ENCODE measurements around the gene RIBC2. TPM values are rescaled to one million over a fixed set of nuclear protein-coding genes. Genes with fewer than 3 reads are reported as not detected.

The RIBC2 gene
- polyA plus RNA-seq, 4 donors = 1.9 to 8.0 TPM; not detected in 2

DNA sequence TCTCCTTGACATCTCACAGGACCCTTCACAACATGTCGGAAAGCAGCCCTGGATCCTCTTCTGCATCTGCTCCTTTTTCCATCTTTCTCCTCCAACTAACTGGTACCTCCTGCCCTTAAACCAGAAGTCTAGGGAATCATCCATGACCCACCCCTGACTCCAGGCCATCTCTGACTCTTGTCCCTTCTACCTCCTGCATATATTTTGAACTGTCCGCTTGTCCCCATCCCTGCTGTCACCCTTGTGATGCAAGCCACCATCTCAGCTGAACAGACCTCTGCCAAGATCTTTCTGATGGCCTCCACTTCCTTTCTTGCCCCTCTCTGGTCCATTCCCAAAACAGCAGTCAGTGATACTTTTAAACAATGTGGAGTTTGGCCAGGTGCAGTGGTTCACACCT is 7.0 kb downstream of the RIBC2 start:
- H3K4me1 ChIP-seq (ENCODE audit: control insufficient read depth in 3 of 3, insufficient read depth in 2 of 3, low read depth in 1 of 3, low read length in 2 of 3) = no peaks in the 10 kb centered on the region
- H3K9me3 ChIP-seq (ENCODE audit: control insufficient read depth in 2 of 2, insufficient read depth in 1 of 2, low read depth in 1 of 2, low read length in 1 of 2) = no peaks in the 10 kb centered on the region
- no peak for FAIRE-seq
- no peak overlapping the region for H3K27ac ChIP-seq (ENCODE audit: low read depth in 1 of 3, low read length in 2 of 3)
- H3K4me3 ChIP-seq (ENCODE audit: low read depth in 1 of 3, low read length in 3 of 3) = no peak overlapping the region
- peaks cover 0 to 15% (median 0%) of the 10 kb centered on the region in 3 donors for H3K36me3 ChIP-seq (ENCODE audit: control insufficient read depth in 3 of 3, insufficient read depth in 2 of 3, low read depth in 1 of 3, low read length in 3 of 3)
- H3K27me3 ChIP-seq (ENCODE audit: control insufficient read depth in 3 of 3, insufficient read depth in 3 of 3, low read length in 3 of 3) = no peaks in the 10 kb centered on the region
- 96 to 100% (median 97%) methylated on average over 2 of the region's 2 CpGs for WGBS, 3 donors
- no peak for DNase-seq

DNA sequence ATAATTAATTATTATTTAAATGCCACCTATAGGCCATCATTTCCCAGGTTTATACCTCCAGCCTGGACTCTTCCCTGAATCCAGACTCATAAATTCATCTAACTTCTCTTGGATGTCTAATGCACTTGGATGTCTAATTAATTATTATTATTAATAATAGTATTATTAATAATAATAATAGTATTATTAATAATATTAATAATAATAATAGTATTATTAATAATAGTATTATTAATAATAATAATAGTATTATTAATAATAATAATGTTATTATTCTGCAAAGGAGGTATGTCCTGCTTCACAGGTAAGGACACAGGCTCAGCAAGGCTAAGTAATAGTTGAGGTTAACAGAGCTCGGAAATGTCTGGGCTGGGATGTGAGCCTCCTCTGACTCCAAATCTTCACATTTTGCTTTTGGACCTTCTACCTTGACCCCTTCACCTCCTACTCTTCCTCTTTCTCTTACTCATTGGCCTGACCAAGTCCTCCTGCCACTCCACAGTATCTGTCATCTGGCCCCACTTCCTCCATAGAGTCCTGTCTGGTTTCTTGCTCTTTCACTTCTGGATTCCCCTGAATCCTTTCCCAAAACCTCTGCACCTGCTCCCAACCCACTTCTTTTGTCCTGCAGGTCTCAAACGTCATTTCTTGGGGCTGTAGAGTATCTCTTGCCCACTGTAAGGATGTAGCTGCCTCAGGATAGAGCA is 8.0 kb downstream of the RIBC2 start:
- no peak for DNase-seq
- no peaks in the 10 kb centered on the region for H3K27me3 ChIP-seq (ENCODE audit: control insufficient read depth in 3 of 3, insufficient read depth in 3 of 3, low read length in 3 of 3)
- WGBS, 3 donors = 67 to 70% (median 70%) methylated on average over 2 of the region's 2 CpGs
- no peak for FAIRE-seq
- no peak overlapping the region for H3K27ac ChIP-seq (ENCODE audit: low read depth in 1 of 3, low read length in 2 of 3)
- H3K36me3 ChIP-seq (ENCODE audit: control insufficient read depth in 3 of 3, insufficient read depth in 2 of 3, low read depth in 1 of 3, low read length in 3 of 3) = peaks cover 0 to 17% (median 0%) of the 10 kb centered on the region in 3 donors
- H3K4me1 ChIP-seq (ENCODE audit: control insufficient read depth in 3 of 3, insufficient read depth in 2 of 3, low read depth in 1 of 3, low read length in 2 of 3) = no peaks in the 10 kb centered on the region
- H3K4me3 ChIP-seq (ENCODE audit: low read depth in 1 of 3, low read length in 3 of 3) = no peak overlapping the region
- no peaks in the 10 kb centered on the region for H3K9me3 ChIP-seq (ENCODE audit: control insufficient read depth in 2 of 2, insufficient read depth in 1 of 2, low read depth in 1 of 2, low read length in 1 of 2)

DNA sequence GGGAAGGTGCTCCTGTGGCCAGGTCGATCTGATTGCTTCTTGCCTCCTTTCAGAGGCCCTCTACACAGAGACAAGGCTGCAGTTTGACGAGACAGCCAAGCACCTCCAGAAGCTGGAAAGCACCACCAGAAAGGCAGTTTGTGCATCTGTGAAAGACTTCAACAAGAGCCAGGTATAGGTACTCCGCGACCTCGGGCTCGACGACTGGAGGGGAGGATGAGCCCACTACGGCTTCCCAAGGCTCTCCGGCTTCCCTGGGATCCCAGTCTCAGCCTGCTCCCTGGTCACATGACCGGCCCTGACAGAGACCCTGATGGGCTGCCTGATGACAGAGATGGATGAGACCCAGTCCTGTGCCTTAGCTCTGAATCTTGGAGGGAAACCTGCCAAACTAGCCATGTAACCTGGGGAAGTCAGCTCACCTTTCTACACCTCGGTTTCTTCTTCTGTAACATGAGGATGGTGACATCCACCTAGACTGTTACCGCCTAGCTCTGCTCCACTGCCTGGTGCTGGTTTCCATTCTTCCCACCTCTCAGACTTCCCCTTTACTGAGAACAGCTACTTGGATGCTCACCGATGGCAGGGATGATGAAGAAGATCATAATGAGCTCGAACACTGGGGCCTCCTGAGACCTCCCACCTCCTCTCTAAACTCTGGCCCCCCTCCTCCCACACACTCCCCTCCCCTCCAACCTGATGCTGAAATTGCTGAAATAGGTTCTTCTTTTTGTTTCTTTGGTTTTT is 8.9 kb downstream of the RIBC2 start:
- Histone ChIP-seq H3K4me3 (ENCODE audit: low read depth in 1 of 3, low read length in 3 of 3) (no peak overlapping the region), H3K27ac (ENCODE audit: low read depth in 1 of 3, low read length in 2 of 3) (no peak overlapping the region), H3K36me3 (ENCODE audit: control insufficient read depth in 3 of 3, insufficient read depth in 2 of 3, low read depth in 1 of 3, low read length in 3 of 3) (peaks cover 0 to 17% (median 0%) of the 10 kb centered on the region in 3 donors), H3K27me3 (ENCODE audit: control insufficient read depth in 3 of 3, insufficient read depth in 3 of 3, low read length in 3 of 3) (no peaks in the 10 kb centered on the region), H3K4me1 (ENCODE audit: control insufficient read depth in 3 of 3, insufficient read depth in 2 of 3, low read depth in 1 of 3, low read length in 2 of 3) (no peaks in the 10 kb centered on the region), H3K9me3 (ENCODE audit: control insufficient read depth in 2 of 2, insufficient read depth in 1 of 2, low read depth in 1 of 2, low read length in 1 of 2) (peaks cover 0 to 4% of the 10 kb centered on the region in 2 donors)
- no peak for FAIRE-seq
- DNase-seq = no peak
- 90 to 95% (median 94%) methylated on average over 14 of the region's 14 CpGs for WGBS, 3 donors

DNA sequence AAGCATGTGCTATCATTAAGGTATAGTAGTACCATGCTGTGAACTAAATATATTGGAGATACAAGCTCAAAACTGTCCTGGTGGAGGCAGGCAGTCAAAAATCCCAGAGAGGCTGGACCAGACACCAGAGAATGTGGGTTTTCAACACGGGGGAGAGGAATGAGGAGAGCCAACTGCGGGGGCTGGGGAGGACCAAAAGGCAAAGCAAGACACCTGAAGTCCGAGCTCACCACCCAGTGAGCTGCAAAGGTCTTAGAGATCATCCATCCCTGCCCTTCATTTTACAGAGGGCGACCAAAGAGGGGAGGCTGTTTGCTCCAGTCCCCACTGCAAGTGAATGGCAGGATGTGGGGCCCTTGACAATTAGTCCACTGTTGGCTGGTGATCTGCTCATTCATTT is 10.0 kb downstream of the RIBC2 start:
- FAIRE-seq = no peak

DNA sequence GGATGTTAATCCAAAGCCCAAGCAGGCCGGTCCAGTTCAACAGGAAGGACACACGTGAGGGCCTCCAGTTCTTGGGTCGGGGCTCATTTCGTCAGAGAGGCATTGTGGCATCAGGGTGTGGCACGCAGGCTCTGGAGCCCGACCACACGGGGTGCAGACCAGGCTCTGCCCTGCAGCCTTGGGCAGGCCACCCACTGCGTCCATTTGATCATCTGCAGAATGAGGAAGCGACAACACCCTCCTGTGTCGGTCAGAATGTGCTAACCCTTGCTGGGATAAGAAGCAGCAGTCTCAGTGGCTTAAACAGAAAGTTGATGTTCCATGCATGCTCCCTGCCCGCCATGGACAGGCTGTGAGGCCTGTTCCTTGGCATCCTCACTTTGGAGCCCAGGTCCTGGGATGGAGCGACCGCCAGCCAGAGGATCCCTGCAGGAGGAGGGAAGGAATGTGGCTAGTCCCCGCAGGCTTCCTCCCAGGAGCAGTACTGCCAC is 10.8 kb downstream of the RIBC2 start:
- no peak for DNase-seq

More for the DNA sequence above, 10.0 kb downstream of the RIBC2 start:
- no peak for DNase-seq
- Histone ChIP-seq H3K36me3 (ENCODE audit: control insufficient read depth in 3 of 3, insufficient read depth in 2 of 3, low read depth in 1 of 3, low read length in 3 of 3) (peaks cover 0 to 12% (median 0%) of the 10 kb centered on the region in 3 donors), H3K27me3 (ENCODE audit: control insufficient read depth in 3 of 3, insufficient read depth in 3 of 3, low read length in 3 of 3) (no peaks in the 10 kb centered on the region), H3K27ac (ENCODE audit: low read depth in 1 of 3, low read length in 2 of 3) (no peak overlapping the region), H3K9me3 (ENCODE audit: control insufficient read depth in 2 of 2, insufficient read depth in 1 of 2, low read depth in 1 of 2, low read length in 1 of 2) (peaks cover 0 to 4% of the 10 kb centered on the region in 2 donors), H3K4me3 (ENCODE audit: low read depth in 1 of 3, low read length in 3 of 3) (no peak overlapping the region), H3K4me1 (ENCODE audit: control insufficient read depth in 3 of 3, insufficient read depth in 2 of 3, low read depth in 1 of 3, low read length in 2 of 3) (no peaks in the 10 kb centered on the region)
- 86 to 91% (median 88%) methylated on average over 4 of the region's 4 CpGs for WGBS, 3 donors

DNA sequence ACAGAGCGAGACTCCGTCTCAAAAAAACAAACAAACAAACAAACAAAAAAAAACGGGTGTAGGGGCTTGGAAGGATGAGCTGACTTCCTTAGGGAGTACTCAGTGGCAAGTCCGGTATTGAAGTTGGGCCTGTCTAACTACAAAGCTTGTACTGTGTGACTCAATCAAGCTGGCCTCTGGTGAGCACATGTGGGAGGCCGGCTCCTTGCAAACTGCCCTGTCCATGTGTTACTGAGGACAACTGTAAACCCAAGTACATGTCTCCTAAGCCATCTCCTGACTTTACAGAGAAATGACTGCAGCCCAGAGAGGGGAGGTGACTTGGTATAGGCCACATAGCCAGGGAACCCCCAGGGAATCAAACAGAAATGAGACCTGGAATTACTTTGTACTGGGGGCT is 11.6 kb downstream of the RIBC2 start:
- Histone ChIP-seq H3K36me3 (ENCODE audit: control insufficient read depth in 3 of 3, insufficient read depth in 2 of 3, low read depth in 1 of 3, low read length in 3 of 3) (peaks cover 0 to 10% (median 0%) of the 10 kb centered on the region in 3 donors), H3K4me1 (ENCODE audit: control insufficient read depth in 3 of 3, insufficient read depth in 2 of 3, low read depth in 1 of 3, low read length in 2 of 3) (no peaks in the 10 kb centered on the region), H3K27me3 (ENCODE audit: control insufficient read depth in 3 of 3, insufficient read depth in 3 of 3, low read length in 3 of 3) (no peaks in the 10 kb centered on the region), H3K9me3 (ENCODE audit: control insufficient read depth in 2 of 2, insufficient read depth in 1 of 2, low read depth in 1 of 2, low read length in 1 of 2) (peaks cover 0 to 4% of the 10 kb centered on the region in 2 donors), H3K27ac (ENCODE audit: low read depth in 1 of 3, low read length in 2 of 3) (no peak overlapping the region), H3K4me3 (ENCODE audit: low read depth in 1 of 3, low read length in 3 of 3) (no peak overlapping the region)
- no peak for FAIRE-seq
- no peak for DNase-seq
- WGBS, 3 donors = 78 to 87% (median 80%) methylated on average over 5 of the region's 5 CpGs

More for the DNA sequence above, 10.8 kb downstream of the RIBC2 start:
- 85 to 89% (median 88%) methylated on average over 14 of the region's 14 CpGs for WGBS, 3 donors
- Histone ChIP-seq H3K9me3 (ENCODE audit: control insufficient read depth in 2 of 2, insufficient read depth in 1 of 2, low read depth in 1 of 2, low read length in 1 of 2) (peaks cover 0 to 4% of the 10 kb centered on the region in 2 donors), H3K4me3 (ENCODE audit: low read depth in 1 of 3, low read length in 3 of 3) (no peak overlapping the region), H3K27ac (ENCODE audit: low read depth in 1 of 3, low read length in 2 of 3) (no peak overlapping the region), H3K27me3 (ENCODE audit: control insufficient read depth in 3 of 3, insufficient read depth in 3 of 3, low read length in 3 of 3) (no peaks in the 10 kb centered on the region), H3K4me1 (ENCODE audit: control insufficient read depth in 3 of 3, insufficient read depth in 2 of 3, low read depth in 1 of 3, low read length in 2 of 3) (no peaks in the 10 kb centered on the region), H3K36me3 (ENCODE audit: control insufficient read depth in 3 of 3, insufficient read depth in 2 of 3, low read depth in 1 of 3, low read length in 3 of 3) (peaks cover 0 to 11% (median 0%) of the 10 kb centered on the region in 3 donors)
- no peak for FAIRE-seq

DNA sequence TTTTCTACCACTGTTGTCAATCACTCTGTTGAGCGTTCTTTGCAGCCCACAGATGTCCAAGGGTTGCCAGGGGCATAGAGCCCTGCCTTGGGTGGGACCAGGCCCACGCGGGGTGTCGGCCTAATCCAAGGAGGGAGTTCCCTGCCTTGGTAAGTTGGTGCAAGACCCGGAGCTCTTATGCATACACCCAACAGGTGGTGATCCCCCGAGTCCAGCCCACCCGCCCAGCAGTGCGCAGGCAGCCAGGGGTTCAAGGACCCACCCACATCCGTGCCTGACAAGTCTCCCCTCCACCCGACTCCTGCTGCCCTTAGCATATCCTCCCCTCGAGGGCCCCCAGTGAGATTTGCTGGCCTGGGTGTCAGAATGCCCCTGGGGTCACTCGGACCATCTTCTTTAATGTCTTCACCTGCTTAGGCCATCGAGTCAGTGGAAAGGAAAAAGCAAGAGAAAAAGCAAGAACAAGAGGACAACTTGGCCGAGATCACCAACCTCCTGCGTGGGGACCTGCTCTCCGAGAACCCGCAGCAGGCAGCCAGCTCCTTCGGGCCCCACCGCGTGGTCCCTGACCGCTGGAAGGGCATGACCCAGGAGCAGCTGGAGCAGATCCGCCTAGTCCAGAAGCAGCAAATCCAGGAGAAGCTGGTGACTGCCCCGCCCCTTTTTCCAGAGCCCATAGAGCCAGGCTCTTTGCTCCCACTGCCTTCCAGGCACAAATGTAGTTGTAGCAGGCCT is 12.2 kb downstream of the RIBC2 start:
- Histone ChIP-seq H3K27ac (ENCODE audit: low read depth in 1 of 3, low read length in 2 of 3) (no peak overlapping the region), H3K4me1 (ENCODE audit: control insufficient read depth in 3 of 3, insufficient read depth in 2 of 3, low read depth in 1 of 3, low read length in 2 of 3) (no peaks in the 10 kb centered on the region), H3K9me3 (ENCODE audit: control insufficient read depth in 2 of 2, insufficient read depth in 1 of 2, low read depth in 1 of 2, low read length in 1 of 2) (peaks cover 0 to 4% of the 10 kb centered on the region in 2 donors), H3K36me3 (ENCODE audit: control insufficient read depth in 3 of 3, insufficient read depth in 2 of 3, low read depth in 1 of 3, low read length in 3 of 3) (peaks cover 0 to 10% (median 0%) of the 10 kb centered on the region in 3 donors), H3K4me3 (ENCODE audit: low read depth in 1 of 3, low read length in 3 of 3) (no peak overlapping the region), H3K27me3 (ENCODE audit: control insufficient read depth in 3 of 3, insufficient read depth in 3 of 3, low read length in 3 of 3) (no peaks in the 10 kb centered on the region)
- FAIRE-seq (no peak), DNase-seq (no peak)
- WGBS, 3 donors = 88 to 93% (median 88%) methylated on average over 23 of the region's 23 CpGs

DNA sequence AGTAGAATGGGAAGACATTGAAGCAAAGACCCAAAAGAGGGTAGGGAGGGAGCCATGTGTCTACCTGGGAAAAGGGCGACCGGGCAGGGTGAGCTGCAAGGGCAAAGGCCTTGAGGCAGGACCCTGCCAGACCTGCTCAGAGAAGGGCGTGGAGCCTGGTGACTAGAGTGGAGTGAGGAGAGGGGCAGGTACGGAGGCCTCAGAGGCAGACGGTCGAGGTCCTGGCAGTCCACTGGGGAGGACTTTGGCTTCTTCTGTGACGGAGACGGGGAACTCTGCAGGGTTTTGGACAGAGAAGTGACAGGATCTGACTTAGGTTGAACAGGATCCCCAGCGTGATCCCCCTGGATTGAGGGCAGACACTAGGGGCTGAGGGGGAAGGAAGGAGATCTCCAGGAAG is 12.9 kb downstream of the RIBC2 start:
- H3K4me3 ChIP-seq (ENCODE audit: low read depth in 1 of 3, low read length in 3 of 3) = no peak overlapping the region
- peaks cover 0 to 10% (median 0%) of the 10 kb centered on the region in 3 donors for H3K36me3 ChIP-seq (ENCODE audit: control insufficient read depth in 3 of 3, insufficient read depth in 2 of 3, low read depth in 1 of 3, low read length in 3 of 3)
- no peaks in the 10 kb centered on the region for H3K27me3 ChIP-seq (ENCODE audit: control insufficient read depth in 3 of 3, insufficient read depth in 3 of 3, low read length in 3 of 3)
- 88 to 96% (median 91%) methylated on average over 9 of the region's 9 CpGs for WGBS, 3 donors
- H3K9me3 ChIP-seq (ENCODE audit: control insufficient read depth in 2 of 2, insufficient read depth in 1 of 2, low read depth in 1 of 2, low read length in 1 of 2) = peaks cover 0 to 4% of the 10 kb centered on the region in 2 donors
- no peak for DNase-seq
- no peaks in the 10 kb centered on the region for H3K4me1 ChIP-seq (ENCODE audit: control insufficient read depth in 3 of 3, insufficient read depth in 2 of 3, low read depth in 1 of 3, low read length in 2 of 3)
- H3K27ac ChIP-seq (ENCODE audit: low read depth in 1 of 3, low read length in 2 of 3) = no peak overlapping the region
- no peak for FAIRE-seq
